ENCODE measurements around the gene MAGI1.

GRCh38 chr3:65958216-65958615, 80.5 kb downstream of the MAGI1 start:
- no peak for TF ChIP-seq SP1 (IDR thresholded peaks at IDR 0.05)
- no peak for TF ChIP-seq PKNOX1 (IDR thresholded peaks at IDR 0.05)
- TF ChIP-seq FOXK2 (IDR thresholded peaks at IDR 0.05), result no peak

All from HEK293T (cell line).